Measurements from ENCODE around the gene GRID1. TPM values are rescaled to one million over a fixed set of nuclear protein-coding genes. Genes with fewer than 3 reads are reported as not detected.

Gene GRID1
- total and polyA plus RNA-seq, 11 donors, result 0.69 to 3.4 (median 1.6) TPM

- Histone ChIP-seq H3K4me1 (no peaks in the 10 kb centered on the region), H3K27me3 (peaks cover 0 to 2% (median 0%) of the 10 kb centered on the region in 9 donors), H3K27ac (no peak overlapping the region), H3K9me3 (no peaks in the 10 kb centered on the region), H3K4me3 (no peak overlapping the region), H3K36me3 (no peaks in the 10 kb centered on the region)
- WGBS, 4 donors, result 79 to 91% (median 81%) methylated on average over 3 of the region's 3 CpGs
- DNase-seq (no peak), ATAC-seq (no peak)
- TF ChIP-seq POLR2A (IDR thresholded peaks at IDR 0.05), result no peak
- intact Hi-C loops (cut with DNase I), result no loop called here
Observed at GRCh38 chr10:86300399-86300925, 66.1 kb downstream of the GRID1 start.

DNA sequence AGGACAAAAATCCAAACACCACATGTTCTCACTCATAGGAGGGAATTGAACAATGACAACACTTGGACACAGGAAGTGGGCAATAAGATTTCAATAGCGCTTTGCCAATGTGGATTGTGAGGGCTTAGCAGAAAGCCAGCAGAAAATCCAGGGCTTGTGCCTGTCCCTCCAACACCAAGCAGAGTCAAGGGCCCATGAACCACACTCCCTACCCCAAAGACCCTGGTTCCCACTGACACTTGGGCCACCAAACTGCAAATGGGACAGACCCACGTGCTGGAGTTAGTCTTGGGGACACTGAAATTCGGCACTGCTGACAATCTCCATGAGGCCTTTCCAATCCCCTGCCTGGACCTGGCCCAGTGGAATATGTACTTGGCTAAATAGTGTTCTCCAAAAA lies 67.0 kb downstream of the GRID1 start:
- Histone ChIP-seq H3K4me1 (no peaks in the 10 kb centered on the region), H3K4me3 (no peak overlapping the region), H3K9me3 (no peaks in the 10 kb centered on the region), H3K27ac (no peak overlapping the region), H3K27me3 (peaks cover 0 to 2% (median 0%) of the 10 kb centered on the region in 9 donors), H3K36me3 (no peaks in the 10 kb centered on the region)
- intact Hi-C loops (cut with DNase I), result no loop called here
- DNase-seq, result no peak
- 67 to 94% (median 77%) methylated on average over 3 of the region's 3 CpGs for whole genome bisulfite sequencing, 4 donors
- no peak for ATAC-seq
- TF ChIP-seq POLR2A (IDR thresholded peaks at IDR 0.05), result no peak
- TF ChIP-seq CTCF (IDR thresholded peaks at IDR 0.05), result no peak

DNA sequence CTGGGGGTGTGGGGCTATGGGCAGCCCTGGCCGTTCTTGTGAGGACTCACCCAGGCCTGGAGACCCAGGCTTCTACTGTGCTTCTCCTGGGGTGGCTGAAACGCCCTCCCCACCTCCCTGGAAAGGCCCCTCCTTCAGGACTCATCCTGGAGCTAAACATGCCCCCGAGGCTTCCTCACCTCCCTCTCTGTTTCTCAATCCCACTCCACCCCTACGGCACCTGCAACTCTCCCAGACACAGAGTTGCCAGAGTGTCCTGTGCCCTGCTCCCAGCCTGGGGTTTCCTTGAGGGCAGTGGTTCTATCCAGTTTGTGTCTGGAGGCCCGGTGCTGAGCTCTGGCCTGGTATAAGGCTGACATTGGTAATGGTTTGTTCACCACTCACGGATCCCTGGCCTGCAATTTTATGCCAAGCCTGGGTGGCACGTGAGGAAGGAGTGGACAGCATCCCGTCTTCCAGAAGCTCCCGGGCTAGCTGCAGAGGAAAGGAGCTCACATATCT lies 68.0 kb downstream of the GRID1 start:
- TF ChIP-seq POLR2A (IDR thresholded peaks at IDR 0.05) (no peak), CTCF (IDR thresholded peaks at IDR 0.05) (no peak)
- Histone ChIP-seq H3K4me1 (no peaks in the 10 kb centered on the region), H3K27ac (no peak overlapping the region), H3K27me3 (peaks cover 0 to 2% (median 0%) of the 10 kb centered on the region in 9 donors), H3K4me3 (no peak overlapping the region), H3K9me3 (no peaks in the 10 kb centered on the region), H3K36me3 (no peaks in the 10 kb centered on the region)
- WGBS, 4 donors, result 74 to 80% (median 78%) methylated on average over 9 of the region's 9 CpGs
- intact Hi-C loops (cut with DNase I), result no loop called here
- ATAC-seq, result no peak
- peak in 1 of 5 donors; percentile 5 for DNase-seq

GRCh38 chr10:86295791-86296190 lies 70.8 kb downstream of the GRID1 start:
- TF ChIP-seq CTCF (IDR thresholded peaks at IDR 0.05) (no peak), POLR2A (IDR thresholded peaks at IDR 0.05) (no peak)
- no peak overlapping the region for H3K27ac ChIP-seq
- peaks cover 0 to 2% (median 0%) of the 10 kb centered on the region in 9 donors for H3K27me3 ChIP-seq
- intact Hi-C loops (cut with DNase I), result no loop called here
- H3K4me1 ChIP-seq, result no peaks in the 10 kb centered on the region
- WGBS, 4 donors, result 73 to 94% (median 88%) methylated on average over 3 of the region's 3 CpGs
- H3K36me3 ChIP-seq, result no peaks in the 10 kb centered on the region
- ATAC-seq, result no peak
- H3K4me3 ChIP-seq, result no peak overlapping the region
- H3K9me3 ChIP-seq, result no peaks in the 10 kb centered on the region
- peak in 1 of 5 donors; percentile 5 for DNase-seq

- peak in 1 of 5 donors; percentile 7 for DNase-seq
- Histone ChIP-seq H3K27me3 (peaks cover 0 to 2% (median 0%) of the 10 kb centered on the region in 9 donors), H3K4me3 (no peak overlapping the region), H3K36me3 (no peaks in the 10 kb centered on the region), H3K4me1 (no peaks in the 10 kb centered on the region), H3K27ac (no peak overlapping the region), H3K9me3 (no peaks in the 10 kb centered on the region)
- TF ChIP-seq CTCF (IDR thresholded peaks at IDR 0.05) (no peak), POLR2A (IDR thresholded peaks at IDR 0.05) (no peak)
- ATAC-seq, result no peak
- WGBS, 4 donors, result 88 to 94% (median 89%) methylated on average over 14 of the region's 14 CpGs
- intact Hi-C loops (cut with DNase I), result no loop called here
Observed at GRCh38 chr10:86295351-86295750, 71.2 kb downstream of the GRID1 start.
